H1 (cell line): Measurements from ENCODE around the gene KLF7. TPM values are rescaled to one million over a fixed set of nuclear protein-coding genes. Genes with fewer than 3 reads are reported as not detected.

Source experiments
- CTCF ChIA-PET: fragments of 300-600 bp; sonication (Branson Sonifier 250); formaldehyde crosslinking; loops from one replicate; lab custom pipeline; 2021; ENCODE audit not compliant: partially characterized antibody; lab: Charles Lee
- POLR2A ChIA-PET: fragments of 300-600 bp; sonication (Branson Sonifier 250); formaldehyde crosslinking; loops from one replicate; lab custom pipeline; 2021; ENCODE audit warnings: inconsistent platforms; ENCODE audit not compliant: partially characterized antibody; lab: Charles Lee
- DNase-seq, 2 experiments: peaks; one replicate each; pipeline versions ENCODE4 v3.0.0 to v3.0.0-alpha.2; 2010 to 2022; ENCODE audit warnings: low spot score in 2 of 2, low read depth in 1 of 2, mixed read lengths in 1 of 2
- FAIRE-seq: peaks from 2 replicates; lab custom pipeline; 2011; peaks lifted over from hg19 to GRCh38; lab: Jason Lieb, UNC
- H2AFZ ChIP-seq: 2 replicates; pipeline ENCODE4 v1.8.1; 2012; ENCODE audit warnings: low read length, inconsistent platforms
- H2AK5ac ChIP-seq: 2 replicates; pipeline ENCODE4 v1.6.1; 2013; ENCODE audit warnings: low read depth, low read length
- H2BK120ac ChIP-seq: replicated peaks from 2 replicates; pipeline ENCODE3; 2013; ENCODE audit warnings: low read depth, low read length, inconsistent platforms
- H2BK12ac ChIP-seq: 2 replicates; pipeline ENCODE4 v1.6.1; 2013; ENCODE audit warnings: low read depth, low read length
- H2BK15ac ChIP-seq: 2 replicates; pipeline ENCODE4 v1.6.1; 2013; ENCODE audit warnings: low read length
- H2BK20ac ChIP-seq: 2 replicates; pipeline ENCODE4 v1.6.1; 2013; ENCODE audit warnings: low read length
- H2BK5ac ChIP-seq: 2 replicates; pipeline ENCODE4 v1.6.1; 2013; ENCODE audit warnings: low read depth, low read length
- H3K14ac ChIP-seq: 2 replicates; pipeline ENCODE4 v1.6.1; 2013; ENCODE audit warnings: inconsistent platforms; ENCODE audit not compliant: insufficient read length
- H3K18ac ChIP-seq: 2 replicates; pipeline ENCODE4 v1.6.1; 2013; ENCODE audit warnings: low read length; ENCODE audit errors: extremely low read depth
- H3K23ac ChIP-seq: 2 replicates; pipeline ENCODE4 v1.6.1; 2013; ENCODE audit warnings: inconsistent platforms; ENCODE audit not compliant: insufficient read length
- H3K23me2 ChIP-seq: 2 replicates; pipeline ENCODE4 v1.6.1; 2013; ENCODE audit warnings: low read depth, low read length
- H3K27ac ChIP-seq: 2 replicates; pipeline ENCODE4 v1.6.1; 2011; ENCODE audit warnings: low read depth, low read length, inconsistent platforms
- H3K27me3 ChIP-seq, 4 experiments: replicated peaks in 1 of 4; 1 replicate in 1 of 4; 2 replicates in 3 of 4; pipeline versions ENCODE4 v1.6.1 to v1.8.1; 2011 to 2013; ENCODE audit warnings: low read length in 3 of 4, mild to moderate bottlenecking in 3 of 4, inconsistent platforms in 2 of 4, mixed read lengths in 2 of 4, moderate library complexity in 1 of 4; ENCODE audit not compliant: control insufficient read depth in 3 of 4, insufficient read depth in 3 of 4; ENCODE audit errors: extremely low read depth in 1 of 4
- H3K36me3 ChIP-seq, 4 experiments: 2 replicates each; pipeline versions ENCODE4 v1.6.1 to v1.8.1; 2011 to 2013; ENCODE audit warnings: mild to moderate bottlenecking in 4 of 4, low read length in 3 of 4, moderate library complexity in 2 of 4, control low read depth in 1 of 4, inconsistent platforms in 1 of 4; ENCODE audit not compliant: insufficient read depth in 4 of 4, control insufficient read depth in 2 of 4
- H3K4ac ChIP-seq: replicated peaks from 2 replicates; pipeline ENCODE3; 2013; ENCODE audit warnings: low read length, low read depth, mixed read lengths, inconsistent platforms; ENCODE audit not compliant: insufficient read length
- H3K4me1 ChIP-seq, 4 experiments: replicated peaks in 1 of 4; 1 replicate in 1 of 4; 2 replicates in 3 of 4; pipeline versions ENCODE4 v1.6.1 to v1.8.1; 2011 to 2013; ENCODE audit warnings: low read length in 3 of 4, inconsistent platforms in 2 of 4, mixed read lengths in 1 of 4; ENCODE audit not compliant: insufficient read depth in 4 of 4, control insufficient read depth in 3 of 4
- H3K4me2 ChIP-seq, 2 experiments: 2 replicates each; pipeline versions ENCODE4 v1.6.1 to v1.8.1; 2011 to 2013; ENCODE audit warnings: low read depth in 2 of 2, low read length in 2 of 2, control low read depth in 1 of 2, inconsistent platforms in 1 of 2, mild to moderate bottlenecking in 1 of 2; ENCODE audit not compliant: insufficient read depth in 1 of 2
- H3K4me3 ChIP-seq, 4 experiments: fragments of 200-600, 300-600 bp in 1 of 4; sonication (generic), shearing (Covaris generic), sonication (Bioruptor Twin) in 1 of 4; 2 replicates each; pipeline versions ENCODE4 v1.5.1 to v1.8.1; 2011 to 2016; ENCODE audit warnings: low read length in 4 of 4, low read depth in 3 of 4, control low read depth in 2 of 4, inconsistent platforms in 2 of 4, mild to moderate bottlenecking in 2 of 4, mixed read lengths in 1 of 4, moderate library complexity in 1 of 4; ENCODE audit not compliant: insufficient read depth in 2 of 4; ENCODE audit errors: extremely low read depth in 1 of 4
- H3K56ac ChIP-seq: replicated peaks from 2 replicates; pipeline ENCODE3; 2013; ENCODE audit warnings: low read depth, mild to moderate bottlenecking, mixed read lengths, low read length, inconsistent platforms; ENCODE audit not compliant: insufficient read length
- H3K79me1 ChIP-seq: 2 replicates; pipeline ENCODE4 v1.6.1; 2013; ENCODE audit warnings: low read depth, low read length, control low read depth
- H3K79me2 ChIP-seq, 2 experiments: 2 replicates each; pipeline versions ENCODE4 v1.6.1 to v1.8.1; 2012 to 2013; ENCODE audit warnings: low read length in 2 of 2, mild to moderate bottlenecking in 2 of 2, inconsistent platforms in 1 of 2; ENCODE audit not compliant: insufficient read depth in 2 of 2, control insufficient read depth in 1 of 2
- H3K9ac ChIP-seq, 4 experiments: replicated peaks in 1 of 4; 1 replicate in 1 of 4; 2 replicates in 3 of 4; pipeline versions ENCODE4 v1.6.1 to v1.8.1; 2011 to 2013; ENCODE audit warnings: low read depth in 3 of 4, low read length in 3 of 4, control low read depth in 2 of 4, mild to moderate bottlenecking in 2 of 4, moderate library complexity in 2 of 4, inconsistent platforms in 1 of 4; ENCODE audit errors: extremely low read depth in 1 of 4
- H3K9me3 ChIP-seq, 2 experiments: 2 replicates each; pipeline versions ENCODE4 v1.6.1 to v1.8.1; 2012 to 2013; ENCODE audit warnings: mild to moderate bottlenecking in 2 of 2, moderate library complexity in 2 of 2, control low read depth in 1 of 2, inconsistent platforms in 1 of 2, low read depth in 1 of 2, low read length in 1 of 2, mixed read lengths in 1 of 2; ENCODE audit not compliant: insufficient read depth in 2 of 2
- H4K20me1 ChIP-seq, 2 experiments: replicated peaks in 1 of 2; 2 replicates each; pipeline versions ENCODE3 to v1.8.1; 2011 to 2013; ENCODE audit warnings: inconsistent platforms in 2 of 2, low read length in 2 of 2, mild to moderate bottlenecking in 1 of 2; ENCODE audit not compliant: insufficient read depth in 2 of 2, control insufficient read depth in 1 of 2
- H4K5ac ChIP-seq: 2 replicates; pipeline ENCODE4 v1.6.1; 2013; ENCODE audit warnings: low read length, low read depth, mixed read lengths, inconsistent platforms; ENCODE audit not compliant: insufficient read length
- H4K8ac ChIP-seq: 2 replicates; pipeline ENCODE4 v1.8.0; 2013; ENCODE audit warnings: mild to moderate bottlenecking, moderate library complexity, low read length, inconsistent platforms; ENCODE audit not compliant: insufficient read depth; ENCODE audit errors: extremely low read depth
- H4K91ac ChIP-seq: replicated peaks from 2 replicates; pipeline ENCODE3; 2013; ENCODE audit warnings: low read length, mixed read lengths, inconsistent platforms; ENCODE audit not compliant: insufficient read length
- ATF3 ChIP-seq: IDR thresholded peaks from 2 replicates; pipeline ENCODE4 v1.6.1; 2011; ENCODE audit warnings: low read depth, mild to moderate bottlenecking, low read length; ENCODE audit not compliant: insufficient read depth
- GABPA ChIP-seq: IDR thresholded peaks from 2 replicates; pipeline ENCODE4 v1.6.1; 2011; ENCODE audit warnings: mild to moderate bottlenecking, low read length, moderate library complexity, borderline replicate concordance; ENCODE audit not compliant: insufficient read depth
- NANOG ChIP-seq: IDR thresholded peaks from 2 replicates; pipeline ENCODE4 v1.6.1; 2011; ENCODE audit warnings: low read length, low read depth, mild to moderate bottlenecking, inconsistent platforms; ENCODE audit not compliant: insufficient read depth, poor library complexity, severe bottlenecking
- RNF2 ChIP-seq: fragments of 200-900, 300-1000 bp; sonication (generic); IDR thresholded peaks from 2 replicates; pipeline ENCODE4 v1.7.1; 2016; ENCODE audit warnings: borderline replicate concordance, low read depth, mild to moderate bottlenecking, antibody characterized with exemption, low read length; ENCODE audit not compliant: poor library complexity, severe bottlenecking; ENCODE audit errors: missing control alignments
- RXRA ChIP-seq: IDR thresholded peaks from 2 replicates; pipeline ENCODE4 v1.6.1; 2011; ENCODE audit warnings: low read depth, mild to moderate bottlenecking, low read length, moderate library complexity; ENCODE audit not compliant: insufficient read depth
- SIRT6 ChIP-seq: IDR thresholded peaks from one replicate; pipeline ENCODE4 v1.7.1; 2012; ENCODE audit warnings: low read length, inconsistent platforms
- SIX5 ChIP-seq: IDR thresholded peaks from 2 replicates; pipeline ENCODE4 v1.6.1; 2011; ENCODE audit warnings: mild to moderate bottlenecking, low read depth, low read length
- SP2 ChIP-seq: IDR thresholded peaks from 2 replicates; pipeline ENCODE4 v1.6.1; 2012; ENCODE audit warnings: mild to moderate bottlenecking, low read length, inconsistent platforms
- TAF7 ChIP-seq: optimal IDR thresholded peaks from 2 replicates; pipeline ENCODE3; 2011; ENCODE audit warnings: low read depth, mild to moderate bottlenecking, inconsistent platforms, low read length, moderate library complexity, borderline replicate concordance
- TEAD4 ChIP-seq: IDR thresholded peaks from 2 replicates; pipeline ENCODE4 v1.6.1; 2012; ENCODE audit warnings: low read depth, low read length, inconsistent platforms, mixed read lengths
- YY1 ChIP-seq: IDR thresholded peaks from 2 replicates; pipeline ENCODE4 v1.6.1; 2011; ENCODE audit warnings: low read depth, mild to moderate bottlenecking, low read length
- WGBS, 2 experiments: shearing (Covaris generic) in 1 of 2; methylation state at CpG; one replicate each; pipeline versions ENCODE4 v1.1.6 to v1.1.7; 2013 to 2015; ENCODE audit warnings: low lambda C conversion rate in 2 of 2, mixed read lengths in 2 of 2, inconsistent platforms in 1 of 2, low coverage in 1 of 2, missing lambda C conversion rate in 1 of 2; ENCODE audit not compliant: insufficient replicate concordance in 2 of 2, insufficient coverage in 1 of 2, insufficient read length in 1 of 2; ENCODE audit errors: extremely low coverage in 1 of 2, missing lambda C conversion rate in 1 of 2; 5-methylcytosine and 5-hydroxymethylcytosine counted together
- polyA plus RNA-seq, 7 experiments: library from polyadenylated mRNA; depleted of rRNA in 3 of 7; stranded (reverse) in 5 of 7; unstranded in 2 of 7; fragments of >200 nt in 5 of 7; fragments of 200-250 nt in 2 of 7; gene quantifications; 1 replicate in 5 of 7; 2 replicates in 1 of 7; 4 replicates in 1 of 7; pipeline versions ENCODE4 v1.2.1 to v1.2.3, GENCODE V29; 2011 to 2013; ENCODE audit warnings: missing spikeins in 2 of 7, mixed read lengths in 2 of 7
- total RNA-seq: library from RNA; stranded (reverse); fragmentation: NEBNext Ultra II Directional; extraction: Animal tissue kit (Norgen Biotek cat#: 25700); gene quantifications from 2 replicates; pipeline ENCODE4 v1.2.1, GENCODE V29; 2021

Gene KLF7
- total and polyA plus RNA-seq, 2 of the 8 experiments (the other 6 are each of a cell fraction or from before 2014, with no cell fraction given): 9.6 to 23.3 TPM

GRCh38 chr2:207151048-207151447, 14.7 kb downstream of the KLF7 start:
- peak overlapping the region; percentile 66 for H2BK5ac ChIP-seq
- DNase-seq (no peak), FAIRE-seq (no peak)
- H4K8ac ChIP-seq: no peak overlapping the region
- no peak overlapping the region for H2BK120ac ChIP-seq
- no peak overlapping the region for H2AFZ ChIP-seq
- H3K79me1 ChIP-seq: peaks cover 12% of the 10 kb centered on the region
- 0 out of 2 replicates have a peak overlapping the region, but pooled peaks have one; percentile 85 for H2AK5ac ChIP-seq
- no peaks in the 10 kb centered on the region for H3K27me3 ChIP-seq
- H3K9ac ChIP-seq: peak overlapping the region in 1 of 4 experiments; percentile 43; a peak in 3 of 7 replicates
- H4K91ac ChIP-seq: no peak overlapping the region
- H2BK15ac ChIP-seq: no peak overlapping the region
- no peak overlapping the region for H4K5ac ChIP-seq
- H2BK12ac ChIP-seq: peak overlapping the region; percentile 60
- H3K23ac ChIP-seq: no peak overlapping the region
- H3K4ac ChIP-seq: no peak overlapping the region
- no peak overlapping the region for H3K56ac ChIP-seq
- ChIA-PET POLR2A (interaction anchor here (0.6 to 9.2 kb wide), 4 partner anchors 9 to 15 kb away, joined by 3 to 103 read pairs (median 5); partner anchors contain the start of gene KLF7), CTCF (interaction anchor here (0.9 to 1.4 kb wide), 3 partner anchors 9 to 62 kb away, joined by 3 to 6 read pairs (median 4); no protein-coding TSS in a partner anchor)
- H4K20me1 ChIP-seq: no peaks in the 10 kb centered on the region
- H3K14ac ChIP-seq: no peak overlapping the region
- H3K27ac ChIP-seq: peak overlapping the region; percentile 19; the same call in 1 of the 2 replicates
- H3K4me3 ChIP-seq: no peak overlapping the region
- TF ChIP-seq RXRA: no peak
- TF ChIP-seq TEAD4: no peak
- TF ChIP-seq YY1: no peak
- TF ChIP-seq RNF2: no peak
- TF ChIP-seq GABPA: no peak
- no peak for TF ChIP-seq TAF7
- TF ChIP-seq SIX5: no peak
- TF ChIP-seq SIRT6: no peak
- TF ChIP-seq SP2: no peak
- TF ChIP-seq ATF3: no peak
- no peak for TF ChIP-seq NANOG
- peaks cover 0 to 5% (median 0%) of the 10 kb centered on the region in 4 experiments; a peak in 2 of 8 replicates for H3K36me3 ChIP-seq
- peak overlapping the region; percentile 62 for H2BK20ac ChIP-seq
- 78% methylated on average over 5 of the region's 6 CpGs; no CpG with 5 or more reads in 1 of the 2 experiments for WGBS, 2 experiments
- H3K4me1 ChIP-seq: peaks cover 12 to 35% (median 23%) of the 10 kb centered on the region in 4 experiments; a peak in 6 of 7 replicates
- H3K9me3 ChIP-seq: no peaks in the 10 kb centered on the region
- no peaks in the 10 kb centered on the region for H3K23me2 ChIP-seq
- no peak overlapping the region for H3K18ac ChIP-seq
- H3K4me2 ChIP-seq: peak overlapping the region; percentile 34 to 46; a peak in 3 of 4 replicates
- H3K79me2 ChIP-seq: peaks cover 16 to 81% of the 10 kb centered on the region in 2 experiments; a peak in 3 of 4 replicates
